Nephron (organoid): ENCODE measurements around the gene TFAP2B.

Experiments used
- H3K27ac Mint-ChIP-seq, 3 experiments: 2 replicates each; pipeline ENCODE4 v1.8.0; 2020; ENCODE audit warnings: mixed read lengths in 3 of 3, mild to moderate bottlenecking in 2 of 3, moderate library complexity in 1 of 3
- H3K27me3 Mint-ChIP-seq: 2 replicates; pipeline ENCODE4 v1.8.0; 2021; ENCODE audit warnings: low read depth, mild to moderate bottlenecking, moderate library complexity, mixed read lengths
- H3K36me3 Mint-ChIP-seq: 2 replicates; pipeline ENCODE4 v1.8.0; 2020; ENCODE audit warnings: low read depth, mixed read lengths
- H3K4me1 Mint-ChIP-seq: 2 replicates; pipeline ENCODE4 v1.8.0; 2020; ENCODE audit warnings: mixed read lengths
- H3K4me3 Mint-ChIP-seq, 3 experiments: 2 replicates each; pipeline ENCODE4 v1.8.0; 2020; ENCODE audit warnings: mild to moderate bottlenecking in 3 of 3, mixed read lengths in 3 of 3, moderate library complexity in 2 of 3
- H3K9me3 Mint-ChIP-seq: 2 replicates; pipeline ENCODE4 v1.8.0; 2020; ENCODE audit warnings: mixed read lengths
- TF ChIP-seq, protein P1 (sequence below), 3 experiments: fragments of 200-600 bp; sonication (generic); IDR thresholded peaks; one replicate each; pipeline ENCODE4 v1.5.0; 2021; ENCODE audit warnings: antibody characterized with exemption in 3 of 3; ENCODE audit not compliant: unreplicated experiment in 3 of 3

Gene TFAP2B

DNA sequence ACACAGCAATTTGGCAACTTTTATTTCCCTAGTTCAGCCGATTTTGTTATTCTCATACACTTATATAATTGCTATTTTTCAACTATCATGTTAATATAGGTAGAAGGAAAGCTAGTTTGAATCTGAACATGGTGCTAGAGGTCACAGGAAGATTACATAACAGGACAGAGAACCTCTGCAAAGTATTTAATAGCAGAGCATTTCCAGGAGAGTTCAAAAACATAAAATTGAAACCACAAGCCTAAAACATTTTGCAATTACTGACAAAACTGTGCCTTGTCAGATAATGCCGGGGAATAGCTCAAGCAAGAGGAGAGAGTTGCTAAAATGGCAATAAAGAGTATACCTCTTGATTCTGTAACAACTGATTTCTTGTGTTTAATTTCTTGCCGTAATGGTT, 70.8 kb downstream of the TFAP2B start:
- Mint-ChIP-seq H3K9me3 (no peaks in the 10 kb centered on the region), H3K4me3 (no peak overlapping the region), H3K4me1 (no peaks in the 10 kb centered on the region), H3K36me3 (no peaks in the 10 kb centered on the region), H3K27ac (no peak overlapping the region), H3K27me3 (peaks cover 5% of the 10 kb centered on the region)
- TF ChIP-seq, protein P1, sequence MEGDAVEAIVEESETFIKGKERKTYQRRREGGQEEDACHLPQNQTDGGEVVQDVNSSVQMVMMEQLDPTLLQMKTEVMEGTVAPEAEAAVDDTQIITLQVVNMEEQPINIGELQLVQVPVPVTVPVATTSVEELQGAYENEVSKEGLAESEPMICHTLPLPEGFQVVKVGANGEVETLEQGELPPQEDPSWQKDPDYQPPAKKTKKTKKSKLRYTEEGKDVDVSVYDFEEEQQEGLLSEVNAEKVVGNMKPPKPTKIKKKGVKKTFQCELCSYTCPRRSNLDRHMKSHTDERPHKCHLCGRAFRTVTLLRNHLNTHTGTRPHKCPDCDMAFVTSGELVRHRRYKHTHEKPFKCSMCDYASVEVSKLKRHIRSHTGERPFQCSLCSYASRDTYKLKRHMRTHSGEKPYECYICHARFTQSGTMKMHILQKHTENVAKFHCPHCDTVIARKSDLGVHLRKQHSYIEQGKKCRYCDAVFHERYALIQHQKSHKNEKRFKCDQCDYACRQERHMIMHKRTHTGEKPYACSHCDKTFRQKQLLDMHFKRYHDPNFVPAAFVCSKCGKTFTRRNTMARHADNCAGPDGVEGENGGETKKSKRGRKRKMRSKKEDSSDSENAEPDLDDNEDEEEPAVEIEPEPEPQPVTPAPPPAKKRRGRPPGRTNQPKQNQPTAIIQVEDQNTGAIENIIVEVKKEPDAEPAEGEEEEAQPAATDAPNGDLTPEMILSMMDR (IDR thresholded peaks at IDR 0.05; ENCODE audit: unreplicated experiment in 3 of 3): no peak

DNA sequence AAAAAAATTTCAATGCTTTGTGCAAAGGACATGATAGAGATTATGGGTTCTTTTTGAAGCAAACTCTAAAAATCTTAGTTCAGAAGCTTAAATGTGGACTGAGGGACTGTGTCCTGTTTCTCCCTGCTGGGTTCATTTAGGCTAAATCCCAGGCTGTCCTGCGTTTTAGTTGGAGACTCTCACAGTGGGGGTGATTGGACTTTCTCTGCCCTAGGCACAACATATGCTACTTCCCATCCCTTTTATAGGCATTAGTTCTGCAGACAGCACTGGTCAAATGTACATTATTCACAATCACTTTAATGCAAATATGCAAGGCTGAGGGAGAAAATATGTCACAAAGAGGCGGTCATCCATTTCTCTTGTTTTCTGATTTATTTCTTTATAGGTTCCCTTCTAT, 71.3 kb downstream of the TFAP2B start:
- Mint-ChIP-seq H3K27ac (no peak overlapping the region), H3K4me1 (no peaks in the 10 kb centered on the region)

DNA sequence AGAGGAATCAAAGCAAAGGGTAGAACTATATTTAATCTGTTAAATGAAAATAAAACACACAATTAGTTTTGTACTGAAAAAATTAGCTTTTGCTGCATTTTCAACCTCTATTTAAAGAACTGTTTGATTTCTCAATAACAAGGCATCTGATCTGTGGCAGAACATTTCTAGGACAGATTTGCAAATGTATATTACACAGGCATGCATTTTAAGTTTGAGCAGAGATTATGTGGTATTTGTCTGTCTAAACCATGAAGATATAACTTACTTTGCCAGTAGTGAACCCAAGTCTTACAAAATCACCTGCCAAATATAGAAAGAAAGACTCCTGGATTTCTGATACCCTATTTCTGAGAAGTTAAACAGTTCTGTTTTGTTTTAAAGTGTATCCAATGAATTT, 71.9 kb downstream of the TFAP2B start:
- Mint-ChIP-seq H3K9me3 (peaks cover 3% of the 10 kb centered on the region), H3K4me3 (no peak overlapping the region), H3K27me3 (no peaks in the 10 kb centered on the region), H3K36me3 (no peaks in the 10 kb centered on the region), H3K4me1 (no peaks in the 10 kb centered on the region), H3K27ac (no peak overlapping the region)
- TF ChIP-seq, protein P1 (IDR thresholded peaks at IDR 0.05; ENCODE audit: unreplicated experiment in 3 of 3): no peak

More for the DNA sequence above, 71.3 kb downstream of the TFAP2B start:
- TF ChIP-seq, protein P1 (IDR thresholded peaks at IDR 0.05; ENCODE audit: unreplicated experiment in 3 of 3): no peak
- Mint-ChIP-seq H3K4me3 (no peak overlapping the region), H3K36me3 (no peaks in the 10 kb centered on the region), H3K27me3 (peaks cover under 1% of the 10 kb centered on the region), H3K9me3 (peaks cover under 1% of the 10 kb centered on the region)

DNA sequence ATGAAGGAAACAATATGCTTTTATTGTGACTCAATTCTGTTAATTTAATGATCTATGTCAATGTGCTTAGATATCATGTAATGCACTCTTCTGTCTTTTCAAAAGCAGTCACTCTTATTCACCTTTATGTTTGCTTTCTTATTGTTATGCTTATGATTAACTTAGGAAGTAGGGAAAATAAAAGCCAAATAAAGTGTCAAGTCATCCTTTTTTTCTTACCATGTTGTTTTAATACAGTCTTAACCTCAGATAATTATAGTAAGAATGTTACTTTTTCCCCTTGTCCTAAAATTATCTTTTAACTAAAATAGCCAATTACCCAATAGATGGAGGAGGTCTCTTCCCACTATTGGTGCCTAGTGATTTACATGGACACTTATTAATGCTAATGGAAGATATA, 72.6 kb downstream of the TFAP2B start:
- Mint-ChIP-seq H3K27ac (no peak overlapping the region), H3K4me3 (no peak overlapping the region), H3K9me3 (peaks cover 3% of the 10 kb centered on the region), H3K27me3 (no peaks in the 10 kb centered on the region), H3K36me3 (no peaks in the 10 kb centered on the region), H3K4me1 (no peaks in the 10 kb centered on the region)
- TF ChIP-seq, protein P1 (IDR thresholded peaks at IDR 0.05; ENCODE audit: unreplicated experiment in 3 of 3): no peak
